ENCODE results near the gene GFOD2. TPM values are rescaled to one million over a fixed set of nuclear protein-coding genes. Genes with fewer than 3 reads are reported as not detected.

The GFOD2 gene
- total and polyA plus RNA-seq, 2 donors (not counting 3 experiments of a cell fraction or from before 2014, with no cell fraction given), result 38.1 to 47.5 TPM

- no peak overlapping the region for H3K27ac ChIP-seq (ENCODE audit: insufficient read depth, low read depth, low read length)
- FAIRE-seq, result no peak
- no peak overlapping the region for H3K4me3 ChIP-seq (replicated peaks in 1 of 3; ENCODE audit: insufficient read depth in 1 of 3, low read depth in 1 of 3, low read length in 3 of 3)
- no peak for TF ChIP-seq EZH2 (IDR thresholded peaks at IDR 0.05; ENCODE audit: borderline replicate concordance, low read depth, low read length, severe bottlenecking)
- TF ChIP-seq CTCF (IDR thresholded peaks at IDR 0.05; ENCODE audit: extremely low read depth in 1 of 2, insufficient read depth in 1 of 2, low read depth in 1 of 2, low read length in 2 of 2), result no peak
- no peak for TF ChIP-seq POLR2AphosphoS5 (IDR thresholded peaks at IDR 0.05; ENCODE audit: insufficient read depth, low read depth, low read length)
- no peak for TF ChIP-seq JUN (IDR thresholded peaks at IDR 0.05; ENCODE audit: borderline replicate concordance, insufficient read depth, insufficient read length, low read depth)
- H3K27me3 ChIP-seq (ENCODE audit: control insufficient read depth in 2 of 2, insufficient read depth in 2 of 2, low read length in 2 of 2), result no peaks in the 10 kb centered on the region
- H3K79me2 ChIP-seq (ENCODE audit: control insufficient read depth, insufficient read depth, low read length), result no peaks in the 10 kb centered on the region
- peaks cover 14 to 35% of the 10 kb centered on the region in 2 experiments for H3K36me3 ChIP-seq (ENCODE audit: control insufficient read depth in 2 of 2, extremely low read depth in 1 of 2, insufficient read depth in 2 of 2, low read length in 2 of 2)
- dilution Hi-C loops (cut with MboI; ENCODE audit: extremely low pct_ligation_motif_present, low sequenced_read_pairs) (no loop called here), intact Hi-C loops (cut with micrococcal nuclease) (no loop called here)
- H3K9ac ChIP-seq (replicated peaks; ENCODE audit: extremely low read depth, insufficient read depth, low read length), result no peak overlapping the region
- H3K4me1 ChIP-seq (ENCODE audit: control insufficient read depth, extremely low read depth, insufficient read depth, low read length), result no peaks in the 10 kb centered on the region
- no peak overlapping the region for H2AFZ ChIP-seq (ENCODE audit: low read depth, low read length)
- CTCF ChIA-PET, result interaction anchor here (0.8 to 1.9 kb wide), 3 partner anchors 11 to 112 kb away, joined by 3 to 6 read pairs (median 3); no protein-coding TSS in a partner anchor
- no peak overlapping the region for H3K4me2 ChIP-seq (ENCODE audit: insufficient read depth, low read length)
- H3K9me3 ChIP-seq (replicated peaks; ENCODE audit: control insufficient read depth, insufficient read depth, low read length), result no peaks in the 10 kb centered on the region
- POLR2A ChIA-PET, result no interaction called here
- no peak for DNase-seq (ENCODE audit: low read depth, low spot score)
- H3K9me1 ChIP-seq (replicated peaks; ENCODE audit: control insufficient read depth, extremely low read depth, insufficient read depth, low read length), result no peaks in the 10 kb centered on the region
- H4K20me1 ChIP-seq (replicated peaks; ENCODE audit: control insufficient read depth, extremely low read depth, insufficient read depth, low read length), result no peaks in the 10 kb centered on the region
- BruUV-seq (replicated peaks), result no TSS peak
These were observed 86.5 kb downstream of the GFOD2 start for GRCh38 chr16:67632415-67633172.
